H1 (cell line): ENCODE data around the gene TOR1B. TPM values are rescaled to one million over a fixed set of nuclear protein-coding genes. Genes with fewer than 3 reads are reported as not detected.

Experiments
- CHD7 ChIP-seq: fragments of 300-600 bp; sonication (generic); IDR thresholded peaks from 2 replicates; pipeline ENCODE4 v1.7.1; 2012; ENCODE audit warnings: low read length, moderate library complexity, mild to moderate bottlenecking, inconsistent platforms; ENCODE audit not compliant: insufficient replicate concordance
- KDM1A ChIP-seq: fragments of 200-600, 300-600 bp; sonication (generic); IDR thresholded peaks from 2 replicates; pipeline ENCODE4 v1.7.1; 2016; ENCODE audit warnings: mild to moderate bottlenecking, low read length, borderline replicate concordance
- KDM4A ChIP-seq: IDR thresholded peaks from one replicate; pipeline ENCODE4 v1.7.1; 2012; ENCODE audit warnings: low read depth, mild to moderate bottlenecking, moderate library complexity, low read length, inconsistent platforms; ENCODE audit not compliant: severe bottlenecking
- NRF1 ChIP-seq: IDR thresholded peaks from 2 replicates; pipeline ENCODE4 v1.6.1; 2011; ENCODE audit warnings: mild to moderate bottlenecking, low read depth, low read length, improper control_type of control experiment
- POU5F1 ChIP-seq: IDR thresholded peaks from 2 replicates; pipeline ENCODE4 v1.6.1; 2011; ENCODE audit warnings: low read depth, mild to moderate bottlenecking, low read length, moderate library complexity
- RNF2 ChIP-seq: fragments of 200-900, 300-1000 bp; sonication (generic); IDR thresholded peaks from 2 replicates; pipeline ENCODE4 v1.7.1; 2016; ENCODE audit warnings: borderline replicate concordance, low read depth, mild to moderate bottlenecking, antibody characterized with exemption, low read length; ENCODE audit not compliant: poor library complexity, severe bottlenecking; ENCODE audit errors: missing control alignments
- SAP30 ChIP-seq: fragments of 300-600 bp; sonication (generic); IDR thresholded peaks from 2 replicates; pipeline ENCODE4 v1.7.1; 2012; ENCODE audit warnings: low read length, moderate library complexity, mild to moderate bottlenecking, inconsistent platforms; ENCODE audit not compliant: insufficient read depth, insufficient replicate concordance
- SIN3A ChIP-seq, 2 experiments: IDR thresholded peaks in 1 of 2; conservative IDR thresholded peaks in 1 of 2; 2 replicates each; pipeline ENCODE4 v1.6.1; 2011 to 2012; ENCODE audit warnings: low read length in 2 of 2, improper control_type of control experiment in 1 of 2, low read depth in 1 of 2, mild to moderate bottlenecking in 1 of 2
- TAF7 ChIP-seq: optimal IDR thresholded peaks from 2 replicates; pipeline ENCODE3; 2011; ENCODE audit warnings: low read depth, mild to moderate bottlenecking, inconsistent platforms, low read length, moderate library complexity, borderline replicate concordance
- TEAD4 ChIP-seq: IDR thresholded peaks from 2 replicates; pipeline ENCODE4 v1.6.1; 2012; ENCODE audit warnings: low read depth, low read length, inconsistent platforms, mixed read lengths
- YY1 ChIP-seq: IDR thresholded peaks from 2 replicates; pipeline ENCODE4 v1.6.1; 2011; ENCODE audit warnings: low read depth, mild to moderate bottlenecking, low read length
- polyA plus RNA-seq, 7 experiments: library from polyadenylated mRNA; depleted of rRNA in 3 of 7; stranded (reverse) in 5 of 7; unstranded in 2 of 7; fragments of >200 nt in 5 of 7; fragments of 200-250 nt in 2 of 7; gene quantifications; 1 replicate in 5 of 7; 2 replicates in 1 of 7; 4 replicates in 1 of 7; pipeline versions ENCODE4 v1.2.1 to v1.2.3, GENCODE V29; 2011 to 2013; ENCODE audit warnings: missing spikeins in 2 of 7, mixed read lengths in 2 of 7
- total RNA-seq: library from RNA; stranded (reverse); fragmentation: NEBNext Ultra II Directional; extraction: Animal tissue kit (Norgen Biotek cat#: 25700); gene quantifications from 2 replicates; pipeline ENCODE4 v1.2.1, GENCODE V29; 2021

Gene TOR1B
- total and polyA plus RNA-seq, 2 of the 8 experiments (the other 6 are each of a cell fraction or from before 2014, with no cell fraction given), result 11.4 to 17.4 TPM

GRCh38 chr9:129849901-129850300 is 46.9 kb downstream of the TOR1B start (continued):
- TF ChIP-seq CHD7 (no peak), SAP30 (no peak), TAF7 (no peak), KDM4A (no peak), TEAD4 (no peak), KDM1A (no peak), NRF1 (no peak), YY1 (no peak), RNF2 (no peak), SIN3A (conservative IDR thresholded peaks at IDR 0.05 in 1 of 2, IDR thresholded peaks at IDR 0.05 in 1 of 2; ENCODE audit: low read depth in 1 of 2, low read length in 2 of 2) (no peak), POU5F1 (no peak)
